HepG2 (cell line): ENCODE measurements around the gene NAV1. TPM values are rescaled to one million over a fixed set of nuclear protein-coding genes. Genes with fewer than 3 reads are reported as not detected.
A peak's percentile ranks its signal among the peaks of the same experiment; 100 is the strongest.

Experiments used
- GABPB1 ChIP-seq: IDR thresholded peaks from 2 replicates; pipeline ENCODE4 v1.6.1; 2016; ENCODE audit warnings: mild to moderate bottlenecking, missing genetic modification reagents, moderate library complexity, missing compliant biosample characterization
- HDAC1 ChIP-seq: sonication (generic); formaldehyde crosslinking; IDR thresholded peaks from 2 replicates; pipeline ENCODE4 v1.5.1; 2020; ENCODE audit warnings: mild to moderate bottlenecking, missing genetic modification reagents
- MTF2 ChIP-seq: sonication (generic); formaldehyde crosslinking; IDR thresholded peaks from 2 replicates; pipeline ENCODE4 v1.5.0; 2020; ENCODE audit warnings: missing genetic modification reagents, borderline replicate concordance
- SALL2 ChIP-seq: sonication (generic); formaldehyde crosslinking; IDR thresholded peaks from 2 replicates; pipeline ENCODE4 v1.8.1; 2023; ENCODE audit warnings: mild to moderate bottlenecking, missing genetic modification reagents, inconsistent platforms
- SMC3 ChIP-seq: IDR thresholded peaks from 2 replicates; pipeline ENCODE4 v1.6.1; 2011; ENCODE audit warnings: low read length, improper control_type of control experiment
- SOX5 ChIP-seq: IDR thresholded peaks from 2 replicates; pipeline ENCODE4 v1.6.1; 2016; ENCODE audit warnings: borderline replicate concordance
- ZBTB7B ChIP-seq: sonication (generic); formaldehyde crosslinking; IDR thresholded peaks from 2 replicates; pipeline ENCODE4 v1.4.0; 2020; ENCODE audit warnings: missing genetic modification reagents
- ZFX ChIP-seq: sonication (generic); formaldehyde crosslinking; IDR thresholded peaks from 2 replicates; pipeline ENCODE4 v1.4.0; 2020; ENCODE audit warnings: mild to moderate bottlenecking, low read depth, missing genetic modification reagents, moderate library complexity
- ZNF136 ChIP-seq: sonication (generic); formaldehyde crosslinking; IDR thresholded peaks from 2 replicates; pipeline ENCODE4 v1.8.1; 2022; ENCODE audit warnings: low read depth, mild to moderate bottlenecking, moderate library complexity, missing genetic modification reagents
- ZNF205 ChIP-seq: IDR thresholded peaks from 2 replicates; pipeline ENCODE4 v1.6.1; 2018; ENCODE audit warnings: missing biosample characterization, missing genetic modification reagents
- ZNF329 ChIP-seq: sonication (generic); formaldehyde crosslinking; IDR thresholded peaks from 2 replicates; pipeline ENCODE4 v1.9.0; 2021; ENCODE audit warnings: low read depth, mild to moderate bottlenecking, missing genetic modification reagents
- ZNF547 ChIP-seq: sonication (generic); formaldehyde crosslinking; IDR thresholded peaks from 2 replicates; pipeline ENCODE4 v1.5.1; 2020; ENCODE audit warnings: mild to moderate bottlenecking, missing genetic modification reagents
- ZNF777 ChIP-seq: sonication (generic); formaldehyde crosslinking; IDR thresholded peaks from 2 replicates; pipeline ENCODE4 v1.4.0; 2020; ENCODE audit warnings: missing genetic modification reagents
- polyA plus RNA-seq, 8 experiments: library from polyadenylated mRNA; depleted of rRNA in 3 of 8; stranded (reverse) in 7 of 8; unstranded in 1 of 8; fragments of >200 nt; fragmentation: Illumina TruSeq in 4 of 8; extraction: Trizol in 4 of 8; gene quantifications; 2 replicates each; pipeline versions ENCODE4 v1.2.1 to v1.2.3, GENCODE V29; 2011 to 2016; ENCODE audit warnings: low read depth in 4 of 8, missing spikeins in 1 of 8, mixed read lengths in 1 of 8; ENCODE audit not compliant: insufficient read depth in 1 of 8
- total RNA-seq, 5 experiments: library from RNA; depleted of rRNA; stranded (reverse); fragments of >200 nt; fragmentation: Illumina TruSeq; extraction: Trizol; gene quantifications; 2 replicates each; pipeline ENCODE4 v1.2.3, GENCODE V29; 2016; ENCODE audit warnings: low read depth in 1 of 5
- TF ChIP-seq, protein P1 (sequence below): sonication (generic); formaldehyde crosslinking; IDR thresholded peaks from 2 replicates; pipeline ENCODE4 v1.5.0; 2020; ENCODE audit warnings: mild to moderate bottlenecking, missing genetic modification reagents, moderate library complexity
- TF ChIP-seq, protein P2 (sequence below): sonication (generic); formaldehyde crosslinking; IDR thresholded peaks from 2 replicates; pipeline ENCODE4 v1.4.0; 2020; ENCODE audit warnings: missing genetic modification reagents; ENCODE audit errors: not compliant biosample characterization
- TF ChIP-seq, protein P3 (sequence below): sonication (generic); formaldehyde crosslinking; IDR thresholded peaks from 2 replicates; pipeline ENCODE4 v1.5.0; 2020; ENCODE audit warnings: mild to moderate bottlenecking, missing genetic modification reagents, borderline replicate concordance
- TF ChIP-seq, protein P4 (sequence below), 2 experiments: fragments of 450-650 bp in 1 of 2; sonication (generic) in 1 of 2; formaldehyde crosslinking; IDR thresholded peaks; 2 replicates each; pipeline versions ENCODE4 v1.5.0 to v1.8.0; 2020 to 2022; ENCODE audit warnings: mild to moderate bottlenecking in 1 of 2, missing genetic modification reagents in 1 of 2
- TF ChIP-seq, protein P5 (sequence below): sonication (generic); formaldehyde crosslinking; IDR thresholded peaks from 2 replicates; pipeline ENCODE4 v1.8.1; 2023; ENCODE audit warnings: mild to moderate bottlenecking, moderate library complexity, missing genetic modification reagents

Gene NAV1
- total and polyA plus RNA-seq, 2 of the 13 experiments (the other 11 are each of a cell fraction or from before 2014, with no cell fraction given): not detected

DNA sequence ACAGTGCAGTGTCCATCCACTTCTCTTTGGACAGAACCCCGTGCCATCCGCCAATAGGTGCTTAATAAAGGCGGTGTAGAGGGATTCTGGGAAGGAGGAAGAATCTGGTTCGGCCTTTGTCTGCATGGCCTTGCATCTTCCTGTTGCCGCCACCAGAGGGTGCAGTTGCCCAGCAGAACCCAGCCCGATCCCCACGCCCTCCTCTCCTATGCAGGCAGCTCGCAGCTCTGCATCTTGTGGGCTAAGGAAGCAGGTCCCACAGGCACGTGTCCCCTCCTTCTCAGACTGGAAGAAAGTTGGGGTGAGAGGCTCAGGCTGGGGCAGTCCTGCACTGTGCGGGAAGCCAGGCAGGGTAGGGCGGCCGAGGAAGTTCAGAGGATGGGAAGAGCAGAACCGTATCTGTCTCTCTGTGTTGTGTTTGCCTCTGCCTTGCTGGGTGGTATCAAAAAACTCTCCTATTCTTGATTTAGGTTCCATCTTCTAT, 20.8 kb downstream of the NAV1 start (continued):
- TF ChIP-seq, protein P1, sequence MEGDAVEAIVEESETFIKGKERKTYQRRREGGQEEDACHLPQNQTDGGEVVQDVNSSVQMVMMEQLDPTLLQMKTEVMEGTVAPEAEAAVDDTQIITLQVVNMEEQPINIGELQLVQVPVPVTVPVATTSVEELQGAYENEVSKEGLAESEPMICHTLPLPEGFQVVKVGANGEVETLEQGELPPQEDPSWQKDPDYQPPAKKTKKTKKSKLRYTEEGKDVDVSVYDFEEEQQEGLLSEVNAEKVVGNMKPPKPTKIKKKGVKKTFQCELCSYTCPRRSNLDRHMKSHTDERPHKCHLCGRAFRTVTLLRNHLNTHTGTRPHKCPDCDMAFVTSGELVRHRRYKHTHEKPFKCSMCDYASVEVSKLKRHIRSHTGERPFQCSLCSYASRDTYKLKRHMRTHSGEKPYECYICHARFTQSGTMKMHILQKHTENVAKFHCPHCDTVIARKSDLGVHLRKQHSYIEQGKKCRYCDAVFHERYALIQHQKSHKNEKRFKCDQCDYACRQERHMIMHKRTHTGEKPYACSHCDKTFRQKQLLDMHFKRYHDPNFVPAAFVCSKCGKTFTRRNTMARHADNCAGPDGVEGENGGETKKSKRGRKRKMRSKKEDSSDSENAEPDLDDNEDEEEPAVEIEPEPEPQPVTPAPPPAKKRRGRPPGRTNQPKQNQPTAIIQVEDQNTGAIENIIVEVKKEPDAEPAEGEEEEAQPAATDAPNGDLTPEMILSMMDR (CRISPR knock-in tag): peak; percentile 96
- TF ChIP-seq HDAC1 (CRISPR knock-in tag) (no peak), SMC3 (peak; percentile 72), ZNF547 (CRISPR knock-in tag) (no peak), GABPB1 (CRISPR knock-in tag) (0 out of 2 replicates have a peak, but pooled peaks have one; percentile 14), ZNF777 (CRISPR knock-in tag) (no peak), MTF2 (CRISPR knock-in tag) (0 out of 2 replicates have a peak, but pooled peaks have one; percentile 61), ZNF136 (no peak), ZNF329 (no peak), ZFX (CRISPR knock-in tag) (peak; percentile 42; the same call in 1 of the 2 replicates), ZBTB7B (CRISPR knock-in tag) (no peak), SOX5 (CRISPR knock-in tag) (no peak), SALL2 (no peak), ZNF205 (CRISPR knock-in tag) (0 out of 2 replicates have a peak, but pooled peaks have one; percentile 40)
- TF ChIP-seq, protein P2, sequence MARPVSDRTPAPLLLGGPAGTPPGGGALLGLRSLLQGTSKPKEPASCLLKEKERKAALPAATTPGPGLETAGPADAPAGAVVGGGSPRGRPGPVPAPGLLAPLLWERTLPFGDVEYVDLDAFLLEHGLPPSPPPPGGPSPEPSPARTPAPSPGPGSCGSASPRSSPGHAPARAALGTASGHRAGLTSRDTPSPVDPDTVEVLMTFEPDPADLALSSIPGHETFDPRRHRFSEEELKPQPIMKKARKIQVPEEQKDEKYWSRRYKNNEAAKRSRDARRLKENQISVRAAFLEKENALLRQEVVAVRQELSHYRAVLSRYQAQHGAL: no peak
- TF ChIP-seq, protein P3, sequence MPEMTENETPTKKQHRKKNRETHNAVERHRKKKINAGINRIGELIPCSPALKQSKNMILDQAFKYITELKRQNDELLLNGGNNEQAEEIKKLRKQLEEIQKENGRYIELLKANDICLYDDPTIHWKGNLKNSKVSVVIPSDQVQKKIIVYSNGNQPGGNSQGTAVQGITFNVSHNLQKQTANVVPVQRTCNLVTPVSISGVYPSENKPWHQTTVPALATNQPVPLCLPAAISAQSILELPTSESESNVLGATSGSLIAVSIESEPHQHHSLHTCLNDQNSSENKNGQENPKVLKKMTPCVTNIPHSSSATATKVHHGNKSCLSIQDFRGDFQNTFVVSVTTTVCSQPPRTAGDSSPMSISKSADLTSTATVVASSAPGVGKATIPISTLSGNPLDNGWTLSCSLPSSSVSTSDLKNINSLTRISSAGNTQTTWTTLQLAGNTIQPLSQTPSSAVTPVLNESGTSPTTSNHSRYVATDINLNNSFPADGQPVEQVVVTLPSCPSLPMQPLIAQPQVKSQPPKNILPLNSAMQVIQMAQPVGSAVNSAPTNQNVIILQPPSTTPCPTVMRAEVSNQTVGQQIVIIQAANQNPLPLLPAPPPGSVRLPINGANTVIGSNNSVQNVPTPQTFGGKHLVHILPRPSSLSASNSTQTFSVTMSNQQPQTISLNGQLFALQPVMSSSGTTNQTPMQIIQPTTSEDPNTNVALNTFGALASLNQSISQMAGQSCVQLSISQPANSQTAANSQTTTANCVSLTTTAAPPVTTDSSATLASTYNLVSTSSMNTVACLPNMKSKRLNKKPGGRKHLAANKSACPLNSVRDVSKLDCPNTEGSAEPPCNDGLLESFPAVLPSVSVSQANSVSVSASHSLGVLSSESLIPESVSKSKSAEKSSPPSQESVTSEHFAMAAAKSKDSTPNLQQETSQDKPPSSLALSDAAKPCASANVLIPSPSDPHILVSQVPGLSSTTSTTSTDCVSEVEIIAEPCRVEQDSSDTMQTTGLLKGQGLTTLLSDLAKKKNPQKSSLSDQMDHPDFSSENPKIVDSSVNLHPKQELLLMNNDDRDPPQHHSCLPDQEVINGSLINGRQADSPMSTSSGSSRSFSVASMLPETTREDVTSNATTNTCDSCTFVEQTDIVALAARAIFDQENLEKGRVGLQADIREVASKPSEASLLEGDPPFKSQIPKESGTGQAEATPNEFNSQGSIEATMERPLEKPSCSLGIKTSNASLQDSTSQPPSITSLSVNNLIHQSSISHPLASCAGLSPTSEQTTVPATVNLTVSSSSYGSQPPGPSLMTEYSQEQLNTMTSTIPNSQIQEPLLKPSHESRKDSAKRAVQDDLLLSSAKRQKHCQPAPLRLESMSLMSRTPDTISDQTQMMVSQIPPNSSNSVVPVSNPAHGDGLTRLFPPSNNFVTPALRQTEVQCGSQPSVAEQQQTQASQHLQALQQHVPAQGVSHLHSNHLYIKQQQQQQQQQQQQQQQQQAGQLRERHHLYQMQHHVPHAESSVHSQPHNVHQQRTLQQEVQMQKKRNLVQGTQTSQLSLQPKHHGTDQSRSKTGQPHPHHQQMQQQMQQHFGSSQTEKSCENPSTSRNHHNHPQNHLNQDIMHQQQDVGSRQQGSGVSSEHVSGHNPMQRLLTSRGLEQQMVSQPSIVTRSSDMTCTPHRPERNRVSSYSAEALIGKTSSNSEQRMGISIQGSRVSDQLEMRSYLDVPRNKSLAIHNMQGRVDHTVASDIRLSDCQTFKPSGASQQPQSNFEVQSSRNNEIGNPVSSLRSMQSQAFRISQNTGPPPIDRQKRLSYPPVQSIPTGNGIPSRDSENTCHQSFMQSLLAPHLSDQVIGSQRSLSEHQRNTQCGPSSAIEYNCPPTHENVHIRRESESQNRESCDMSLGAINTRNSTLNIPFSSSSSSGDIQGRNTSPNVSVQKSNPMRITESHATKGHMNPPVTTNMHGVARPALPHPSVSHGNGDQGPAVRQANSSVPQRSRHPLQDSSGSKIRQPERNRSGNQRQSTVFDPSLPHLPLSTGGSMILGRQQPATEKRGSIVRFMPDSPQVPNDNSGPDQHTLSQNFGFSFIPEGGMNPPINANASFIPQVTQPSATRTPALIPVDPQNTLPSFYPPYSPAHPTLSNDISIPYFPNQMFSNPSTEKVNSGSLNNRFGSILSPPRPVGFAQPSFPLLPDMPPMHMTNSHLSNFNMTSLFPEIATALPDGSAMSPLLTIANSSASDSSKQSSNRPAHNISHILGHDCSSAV (CRISPR knock-in tag): no peak
- TF ChIP-seq, protein P4, sequence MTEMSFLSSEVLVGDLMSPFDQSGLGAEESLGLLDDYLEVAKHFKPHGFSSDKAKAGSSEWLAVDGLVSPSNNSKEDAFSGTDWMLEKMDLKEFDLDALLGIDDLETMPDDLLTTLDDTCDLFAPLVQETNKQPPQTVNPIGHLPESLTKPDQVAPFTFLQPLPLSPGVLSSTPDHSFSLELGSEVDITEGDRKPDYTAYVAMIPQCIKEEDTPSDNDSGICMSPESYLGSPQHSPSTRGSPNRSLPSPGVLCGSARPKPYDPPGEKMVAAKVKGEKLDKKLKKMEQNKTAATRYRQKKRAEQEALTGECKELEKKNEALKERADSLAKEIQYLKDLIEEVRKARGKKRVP (CRISPR knock-in tag; IDR thresholded peaks at IDR 0.05): no peak
- TF ChIP-seq, protein P5, sequence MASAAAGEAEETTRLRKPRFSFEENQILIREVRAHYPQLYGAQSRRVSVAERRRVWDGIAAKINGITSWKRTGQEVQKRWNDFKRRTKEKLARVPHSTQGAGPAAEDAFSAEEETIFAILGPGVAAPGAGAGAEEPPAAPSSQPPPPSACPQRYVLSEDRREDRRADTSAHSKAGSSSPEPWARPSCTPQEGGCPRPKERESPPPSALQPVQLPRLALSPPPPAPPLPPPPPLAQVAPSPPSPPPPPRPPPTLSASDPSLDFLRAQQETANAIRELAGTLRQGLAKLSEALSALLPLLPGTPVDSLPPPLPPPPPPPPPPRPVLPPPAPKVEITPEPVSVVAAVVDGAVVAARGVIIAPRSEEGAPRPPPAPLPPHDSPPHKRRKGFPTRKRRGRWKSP (CRISPR knock-in tag): no peak
